GM19324 (cell line): Measurements from ENCODE around the gene SMIM7.

Experiments used
- ATAC-seq: cut with Tn5 transposase; IDR thresholded peaks from one replicate; pipeline ENCODE4 v1.9.1; 2021; ENCODE audit warnings: mild to moderate bottlenecking, moderate library complexity; ENCODE audit not compliant: unreplicated experiment, low FRiP score

The SMIM7 gene

DNA sequence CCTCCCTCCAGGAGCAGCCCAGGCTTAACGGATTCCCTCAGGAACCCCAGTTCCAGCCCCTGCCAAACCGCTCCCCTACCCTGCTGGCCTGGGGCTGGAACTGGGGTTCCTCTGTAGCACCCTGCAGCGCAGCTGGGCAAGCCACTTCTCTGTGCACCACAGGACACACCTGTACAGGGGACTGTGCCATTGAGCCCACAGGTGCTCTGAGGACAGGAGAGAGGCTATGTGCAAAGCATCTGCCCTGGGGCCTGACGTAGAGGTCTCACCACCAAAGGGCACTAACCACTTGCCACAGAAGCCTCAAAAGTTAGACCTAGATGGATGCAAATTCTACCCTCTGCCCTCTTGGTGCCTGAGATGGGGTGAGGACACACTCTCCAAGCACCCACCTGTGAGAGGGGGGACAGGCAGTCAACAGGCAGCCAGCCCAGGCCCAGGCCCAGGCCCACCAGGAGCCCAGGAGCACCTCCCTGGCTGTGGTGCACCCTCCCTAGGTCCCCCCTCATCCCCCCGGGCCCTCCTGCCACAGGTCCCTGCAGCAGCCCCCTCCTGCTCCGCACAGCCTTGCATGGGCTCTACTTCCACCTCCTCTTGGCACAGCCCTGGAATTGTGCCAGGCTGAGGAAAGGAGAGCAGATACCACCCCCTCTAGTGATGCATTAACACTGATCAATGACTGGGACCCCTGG, 60.1 kb downstream of the SMIM7 start:
- ATAC-seq: no peak

DNA sequence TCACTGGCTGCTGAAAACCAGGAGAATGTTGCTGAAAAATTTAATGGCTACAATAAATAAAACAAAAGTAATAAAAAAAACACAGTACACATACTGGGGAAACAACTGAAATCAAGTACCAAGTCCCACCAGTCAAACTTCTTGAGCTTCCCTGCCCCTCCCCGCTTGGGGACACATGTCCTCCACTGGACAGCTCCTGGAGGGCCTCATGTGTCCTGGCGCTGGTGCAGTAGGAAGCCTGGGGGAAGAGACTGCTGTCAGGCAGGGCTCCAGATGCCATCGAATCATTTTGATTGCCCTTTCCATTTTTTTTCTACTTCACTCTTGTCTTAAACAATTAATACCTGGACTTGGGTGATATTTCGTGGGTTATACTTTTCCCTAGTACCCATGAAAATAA, 61.1 kb downstream of the SMIM7 start:
- no peak for ATAC-seq

DNA sequence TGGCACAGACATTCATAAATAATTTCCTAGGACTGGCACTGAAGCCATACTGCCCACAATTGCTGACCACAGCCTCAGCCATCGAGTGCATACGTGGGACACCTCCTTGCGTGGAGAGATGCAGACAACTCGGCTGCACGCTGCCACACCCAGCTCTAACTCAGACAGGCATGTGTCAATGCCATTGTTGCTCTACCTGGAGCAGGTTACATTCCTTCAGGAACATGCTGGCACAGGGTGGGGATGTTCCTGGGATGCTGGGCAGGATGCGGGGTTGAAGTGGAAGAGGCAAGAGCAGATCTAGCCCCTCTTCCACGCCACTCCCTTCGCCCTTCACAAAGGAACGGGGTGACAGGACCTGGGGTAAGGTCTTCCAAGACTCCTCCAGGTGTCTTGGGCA, 63.5 kb downstream of the SMIM7 start:
- no peak for ATAC-seq
